SK-N-MC (cell line): ENCODE data around the gene UCHL5.

Experiments used
- DNase-seq: peaks from one replicate; pipeline ENCODE4 v3.0.0-alpha.2; 2011; ENCODE audit warnings: low read depth, low spot score
- H3K27ac ChIP-seq: fragments of 200-600 bp; sonication (generic); 2 replicates; pipeline ENCODE4 v1.5.1; 2016; ENCODE audit warnings: mixed run types
- H3K36me3 ChIP-seq: fragments of 200-600 bp; sonication (generic); 2 replicates; pipeline ENCODE4 v1.6.1; 2017; ENCODE audit warnings: antibody characterized with exemption, low read length, mixed read lengths; ENCODE audit not compliant: insufficient read depth
- H3K4me3 ChIP-seq: fragments of 200-600 bp; sonication (generic); 2 replicates; pipeline ENCODE4 v1.5.1; 2016
- H3K9ac ChIP-seq: fragments of 200-600 bp; sonication (generic); 2 replicates; pipeline ENCODE4 v1.8.0; 2017; ENCODE audit warnings: mixed run types, mixed read lengths; ENCODE audit not compliant: insufficient read length
- H3K9me3 ChIP-seq: fragments of 200-600 bp; sonication (generic); 2 replicates; pipeline ENCODE4 v1.6.1; 2017; ENCODE audit warnings: low read depth, mild to moderate bottlenecking, antibody characterized with exemption, low read length, moderate library complexity, mixed read lengths
- EZH2 ChIP-seq: fragments of 200-600 bp; sonication (generic); IDR thresholded peaks from one replicate; pipeline ENCODE4 v1.6.1; 2017; ENCODE audit warnings: antibody characterized with exemption
- FOXP2 ChIP-seq: optimal IDR thresholded peaks from 2 replicates; pipeline ENCODE3; 2011; ENCODE audit warnings: mild to moderate bottlenecking, moderate library complexity; ENCODE audit not compliant: insufficient read depth; ENCODE audit errors: extremely low read length, control extremely low read depth
- POLR2AphosphoS5 ChIP-seq: IDR thresholded peaks from 2 replicates; pipeline ENCODE4 v1.6.1; 2012; ENCODE audit warnings: mild to moderate bottlenecking, low read depth, low read length, borderline replicate concordance

UCHL5 gene

DNA sequence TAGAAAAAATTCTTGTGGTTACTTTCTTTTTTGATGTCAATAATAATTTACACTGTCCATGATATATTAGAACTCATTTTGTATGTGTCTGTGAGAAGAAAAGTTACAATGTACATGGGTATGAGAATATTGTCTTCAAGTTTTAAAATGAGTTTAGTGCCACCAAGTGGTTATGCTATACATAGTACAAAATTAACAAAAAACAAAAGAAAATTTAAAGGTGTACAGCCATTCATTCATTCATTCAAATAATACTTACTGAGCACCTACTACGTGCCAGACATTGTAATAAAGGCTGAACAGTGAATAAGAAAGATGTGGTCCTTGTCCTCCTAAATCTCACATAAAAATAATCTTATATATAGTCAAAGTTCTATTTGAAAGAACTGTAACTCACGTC, 27.7 kb downstream of the UCHL5 start:
- TF ChIP-seq POLR2AphosphoS5 (no peak), FOXP2 (no peak), EZH2 (no peak)
- Histone ChIP-seq H3K9me3 (peaks cover 8% of the 10 kb centered on the region; the same call in 1 of the 2 replicates), H3K27ac (no peak overlapping the region), H3K9ac (no peak overlapping the region), H3K4me3 (no peak overlapping the region), H3K36me3 (peaks cover 48% of the 10 kb centered on the region)
- DNase-seq = no peak

DNA sequence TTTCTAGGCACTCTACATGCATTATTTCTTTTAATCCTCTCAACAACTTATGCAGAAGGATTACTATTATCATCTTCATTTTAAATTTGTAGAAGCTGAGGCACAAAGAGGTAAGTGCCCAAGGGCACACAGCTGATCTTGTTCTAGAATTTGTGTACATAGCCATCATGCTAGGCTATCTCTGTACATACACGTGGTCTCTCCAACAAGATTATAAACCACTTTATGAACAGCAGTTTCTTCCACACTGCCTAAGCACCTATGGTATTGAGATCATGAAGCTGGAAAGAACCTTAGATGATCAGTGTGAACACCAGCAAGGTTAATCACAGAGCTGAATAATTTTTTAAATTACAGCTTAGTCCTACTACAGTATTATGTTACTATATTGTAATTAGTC, 28.9 kb downstream of the UCHL5 start:
- Histone ChIP-seq H3K9ac (peak overlapping the region; percentile 45), H3K9me3 (peaks cover 4% of the 10 kb centered on the region; the same call in 1 of the 2 replicates), H3K27ac (no peak overlapping the region), H3K4me3 (no peak overlapping the region), H3K36me3 (peaks cover 49% of the 10 kb centered on the region)
- DNase-seq = no peak
- TF ChIP-seq FOXP2 = no peak
- TF ChIP-seq POLR2AphosphoS5 = no peak
- no peak for TF ChIP-seq EZH2

DNA sequence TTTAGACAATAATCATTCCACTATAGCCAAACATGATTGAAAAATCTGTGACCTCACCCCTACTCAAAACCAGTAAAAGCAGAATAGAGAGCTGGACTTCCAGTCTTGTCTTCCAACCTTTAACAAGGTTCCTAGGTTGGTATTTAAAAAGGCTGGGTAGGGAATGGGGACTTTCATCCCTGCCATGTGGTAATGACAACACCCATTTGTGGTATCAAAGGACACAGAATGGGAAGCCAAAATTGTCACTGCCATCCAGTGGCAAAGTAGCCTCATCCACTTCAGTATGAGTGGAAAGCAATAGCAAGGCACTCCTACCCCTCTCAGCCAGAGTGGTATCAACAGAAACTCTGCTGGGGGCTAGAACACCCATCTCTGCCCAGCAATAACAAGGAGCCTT, 33.9 kb downstream of the UCHL5 start:
- Histone ChIP-seq H3K9ac (no peak overlapping the region), H3K4me3 (no peak overlapping the region), H3K36me3 (peaks cover 62% of the 10 kb centered on the region), H3K27ac (no peak overlapping the region), H3K9me3 (no peaks in the 10 kb centered on the region)
- TF ChIP-seq EZH2 = no peak
- TF ChIP-seq POLR2AphosphoS5 = no peak
- no peak for TF ChIP-seq FOXP2
- no peak for DNase-seq

DNA sequence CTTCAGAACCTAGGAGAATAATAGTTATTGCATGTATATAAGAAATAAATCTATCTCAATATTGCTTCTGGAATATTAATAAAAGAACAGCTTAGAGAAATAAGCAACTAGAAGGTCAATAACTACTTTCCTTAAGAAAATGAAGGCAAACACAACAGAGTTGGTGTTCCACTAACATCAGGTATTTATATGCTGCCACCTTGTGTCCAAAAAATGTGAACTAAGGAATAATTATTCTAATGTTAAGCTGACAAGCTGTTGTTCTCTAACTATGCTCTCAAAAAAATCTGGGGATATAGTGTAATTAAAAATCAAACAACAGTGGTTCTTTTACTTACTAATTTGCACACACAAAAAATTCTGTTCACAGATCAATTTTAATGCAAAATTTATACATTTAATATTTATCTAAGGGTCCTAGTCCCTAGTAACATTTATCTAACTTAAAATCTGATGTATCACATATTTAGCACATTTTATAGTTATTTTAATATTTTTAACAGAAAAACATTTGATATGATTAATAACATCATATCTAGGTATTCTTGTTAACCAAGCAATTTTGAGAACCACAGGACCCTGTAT, 39.6 kb downstream of the UCHL5 start:
- H3K9me3 ChIP-seq = no peaks in the 10 kb centered on the region
- H3K4me3 ChIP-seq = no peak overlapping the region
- peaks cover 48% of the 10 kb centered on the region for H3K36me3 ChIP-seq
- H3K9ac ChIP-seq = no peak overlapping the region
- DNase-seq = peak; percentile 24
- H3K27ac ChIP-seq = no peak overlapping the region
- TF ChIP-seq EZH2 (no peak), POLR2AphosphoS5 (no peak)

DNA sequence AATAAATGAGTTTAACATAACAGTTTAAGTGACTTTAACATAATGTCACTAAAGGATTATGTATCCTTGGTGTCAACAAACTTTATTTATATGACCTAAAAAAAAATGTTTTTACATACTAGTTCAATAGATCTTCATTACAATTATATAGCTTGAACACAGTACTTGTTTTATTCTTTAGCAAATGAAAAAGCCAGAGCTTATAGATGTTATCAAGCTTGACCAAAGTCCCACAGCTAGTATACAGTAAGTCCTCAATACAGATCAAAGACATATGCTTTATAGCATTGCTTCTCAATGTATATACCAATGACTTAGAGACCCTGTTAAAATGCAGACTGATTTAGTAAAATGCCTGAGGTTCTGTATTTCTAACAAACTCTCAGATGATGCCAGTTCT, 42.4 kb downstream of the UCHL5 start:
- peaks cover 33% of the 10 kb centered on the region for H3K36me3 ChIP-seq
- no peak overlapping the region for H3K9ac ChIP-seq
- TF ChIP-seq POLR2AphosphoS5 (no peak), EZH2 (no peak), FOXP2 (no peak)
- H3K9me3 ChIP-seq = no peaks in the 10 kb centered on the region
- H3K4me3 ChIP-seq = no peak overlapping the region
- no peak overlapping the region for H3K27ac ChIP-seq
- no peak for DNase-seq

DNA sequence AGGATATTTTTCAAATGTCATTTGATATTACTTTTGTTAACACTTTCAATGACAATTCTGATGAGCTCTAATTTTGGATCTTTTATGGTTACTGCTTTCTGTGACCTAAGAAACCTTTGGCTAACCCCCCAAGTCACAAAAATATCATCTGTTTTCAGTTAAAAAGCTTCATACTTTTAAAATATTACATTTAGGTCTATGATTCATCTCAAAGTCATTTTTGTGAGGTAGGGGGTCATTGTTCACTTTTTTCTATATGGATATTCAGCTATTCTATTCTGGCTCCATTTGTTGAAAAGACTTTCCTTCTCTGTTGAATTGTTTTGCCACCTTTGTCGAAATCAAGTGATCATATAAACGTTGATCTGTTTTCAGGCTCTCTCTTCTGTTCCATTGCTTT, 44.8 kb downstream of the UCHL5 start:
- TF ChIP-seq FOXP2 (no peak), EZH2 (no peak), POLR2AphosphoS5 (no peak)
- peaks cover 25% of the 10 kb centered on the region for H3K36me3 ChIP-seq

DNA sequence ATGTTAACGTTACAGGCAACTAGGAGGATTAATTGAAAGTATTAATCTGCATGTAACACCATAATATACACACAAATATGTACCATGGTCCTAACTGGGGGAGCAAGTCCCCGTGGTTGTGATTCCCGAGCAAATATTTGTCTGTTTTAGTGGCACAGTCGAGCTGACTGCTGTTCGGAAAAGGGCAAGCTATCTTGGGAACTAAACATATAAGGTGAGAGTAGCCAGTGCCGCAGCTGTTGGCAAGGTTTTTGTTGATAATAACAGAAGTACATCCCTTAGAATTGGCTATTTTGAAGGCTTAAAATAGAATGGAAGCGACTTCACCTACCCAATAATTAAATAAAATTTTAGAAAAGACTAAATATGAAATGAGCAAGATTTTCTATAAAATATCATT, 45.5 kb downstream of the UCHL5 start:
- Histone ChIP-seq H3K4me3 (no peak overlapping the region), H3K27ac (no peak overlapping the region), H3K9me3 (no peaks in the 10 kb centered on the region), H3K9ac (no peak overlapping the region), H3K36me3 (peaks cover 21% of the 10 kb centered on the region)
- DNase-seq = no peak
- TF ChIP-seq EZH2 (no peak), POLR2AphosphoS5 (no peak), FOXP2 (no peak)

More for the DNA sequence above, 44.8 kb downstream of the UCHL5 start:
- H3K9ac ChIP-seq = no peak overlapping the region
- DNase-seq = no peak
- H3K9me3 ChIP-seq = no peaks in the 10 kb centered on the region
- no peak overlapping the region for H3K27ac ChIP-seq
- H3K4me3 ChIP-seq = no peak overlapping the region

DNA sequence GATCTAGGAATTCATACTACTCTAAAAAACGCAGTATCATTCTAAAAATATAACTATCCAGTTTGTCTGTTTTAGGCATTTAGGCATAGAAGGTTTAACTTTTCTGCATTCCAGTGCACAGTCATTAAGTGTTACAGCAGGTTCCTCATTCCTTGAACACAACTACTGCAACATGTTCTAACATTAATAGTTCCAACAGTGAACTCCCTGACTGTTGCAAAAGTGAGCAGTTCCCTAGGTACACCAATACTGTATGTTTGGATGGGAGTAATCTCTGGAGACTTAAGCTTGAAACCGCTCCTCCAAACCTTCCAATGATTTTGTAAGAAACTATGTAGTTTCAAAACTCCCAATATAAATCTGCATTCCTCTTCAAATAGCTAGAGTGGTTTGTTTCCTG, 46.2 kb downstream of the UCHL5 start:
- no peaks in the 10 kb centered on the region for H3K9me3 ChIP-seq
- peaks cover 18% of the 10 kb centered on the region for H3K36me3 ChIP-seq
- TF ChIP-seq EZH2 = no peak
- TF ChIP-seq FOXP2 = no peak
- H3K9ac ChIP-seq = no peak overlapping the region
- no peak for DNase-seq
- H3K4me3 ChIP-seq = no peak overlapping the region
- no peak overlapping the region for H3K27ac ChIP-seq

DNA sequence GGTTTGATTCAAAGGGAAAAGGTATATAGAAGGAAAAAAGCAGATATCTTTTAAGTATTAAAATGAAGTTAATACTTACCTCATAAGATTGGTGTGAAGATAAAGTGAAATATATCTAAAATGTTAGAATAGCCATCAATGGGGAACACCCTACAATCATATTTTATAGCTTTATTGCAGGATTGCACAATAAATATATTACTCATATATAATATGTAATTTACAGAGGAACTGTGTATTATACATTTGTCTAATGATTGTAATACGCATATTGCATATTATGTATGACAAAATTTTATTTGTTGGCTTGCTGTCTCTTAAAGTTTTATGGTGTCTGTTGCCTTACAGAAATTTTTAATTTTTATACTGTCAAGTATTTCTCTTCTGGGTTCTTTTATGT, 47.8 kb downstream of the UCHL5 start:
- Histone ChIP-seq H3K9ac (no peak overlapping the region), H3K4me3 (no peak overlapping the region), H3K9me3 (no peaks in the 10 kb centered on the region), H3K36me3 (peaks cover 11% of the 10 kb centered on the region), H3K27ac (no peak overlapping the region)
- DNase-seq = no peak
- TF ChIP-seq FOXP2 (no peak), POLR2AphosphoS5 (no peak), EZH2 (no peak)
